GF-D8 (cell line): ENCODE data around the gene SETDB2.

ENCODE experiments used
- DNase-seq: peaks from one replicate; lab custom pipeline; 2025; lab: John Stamatoyannopoulos, UW

The SETDB2 gene

DNA sequence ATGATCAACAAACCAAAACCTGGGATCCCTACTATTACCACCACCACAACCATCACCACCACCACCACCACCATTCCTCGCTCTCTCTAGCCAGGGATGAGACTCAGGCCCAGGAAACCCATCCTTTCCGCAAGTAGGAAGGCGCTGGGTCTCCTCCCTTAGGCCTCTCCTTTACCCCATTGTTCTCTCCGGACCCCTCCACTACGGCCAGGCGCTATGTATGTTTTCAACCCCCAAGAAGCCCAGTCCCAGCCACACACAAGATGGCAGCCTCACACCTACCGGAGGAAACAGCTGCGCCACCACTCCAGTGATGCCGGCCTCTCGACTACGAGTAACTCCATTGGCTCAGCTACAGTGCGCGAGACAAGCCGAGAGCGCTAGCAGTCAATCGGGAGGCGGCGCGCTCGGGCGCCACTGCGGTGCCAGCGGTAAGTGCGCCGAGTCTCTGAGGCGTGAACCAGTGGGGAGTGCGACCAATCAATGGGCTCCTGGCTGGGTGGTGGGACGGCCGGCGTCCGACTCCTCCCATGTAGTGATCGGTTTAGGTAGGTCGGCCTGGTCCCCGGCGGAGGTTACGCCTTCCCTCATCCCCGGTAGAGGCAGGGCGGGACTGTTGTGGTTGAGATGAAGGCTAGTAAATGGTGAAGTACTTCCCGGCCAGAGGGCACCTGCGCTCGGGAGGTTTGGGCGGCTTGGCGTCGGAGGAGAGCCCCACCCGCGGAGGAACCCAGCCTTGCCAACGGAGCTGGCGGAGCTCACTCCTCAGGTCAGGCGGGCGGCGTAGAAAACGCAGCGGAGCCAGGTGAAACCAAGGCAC lies at the start of gene SETDB2, which contains the start of gene CAB39L:
Gene SETDB2 (plus strand): TSS at position 571 of the 820 bp plus-strand sequence. CDS start 7,620 bp downstream, outside the sequence.
Gene CAB39L (minus strand): TSS at position 361 of the 820 bp plus-strand sequence. CDS start 61,154 bp downstream, outside the sequence.
- DNase-seq: peak; percentile 100

DNA sequence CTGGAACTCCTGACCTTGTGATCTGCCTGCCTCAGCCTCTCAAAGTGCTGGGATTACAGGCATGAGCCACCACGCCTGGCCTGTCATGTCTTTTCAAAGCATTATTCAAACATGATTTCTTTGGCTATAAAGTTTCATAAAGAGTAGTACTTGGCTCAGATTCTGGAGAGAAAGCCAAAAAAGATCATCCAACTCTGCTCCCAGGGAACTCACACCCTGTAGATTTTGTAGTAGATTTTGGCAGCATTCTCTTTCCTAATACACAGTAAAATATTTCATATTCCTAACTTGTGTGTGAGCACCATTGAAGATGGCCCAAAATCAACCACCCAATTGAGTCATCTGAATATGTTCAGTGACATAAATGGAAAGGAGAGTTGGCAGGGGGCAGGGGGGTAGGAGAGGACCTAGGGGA lies 48.6 kb upstream of the SETDB2 start:
- no peak for DNase-seq

GRCh38 chr13:49395878-49396380 lies 48.1 kb upstream of the SETDB2 start:
- DNase-seq: no peak

DNA sequence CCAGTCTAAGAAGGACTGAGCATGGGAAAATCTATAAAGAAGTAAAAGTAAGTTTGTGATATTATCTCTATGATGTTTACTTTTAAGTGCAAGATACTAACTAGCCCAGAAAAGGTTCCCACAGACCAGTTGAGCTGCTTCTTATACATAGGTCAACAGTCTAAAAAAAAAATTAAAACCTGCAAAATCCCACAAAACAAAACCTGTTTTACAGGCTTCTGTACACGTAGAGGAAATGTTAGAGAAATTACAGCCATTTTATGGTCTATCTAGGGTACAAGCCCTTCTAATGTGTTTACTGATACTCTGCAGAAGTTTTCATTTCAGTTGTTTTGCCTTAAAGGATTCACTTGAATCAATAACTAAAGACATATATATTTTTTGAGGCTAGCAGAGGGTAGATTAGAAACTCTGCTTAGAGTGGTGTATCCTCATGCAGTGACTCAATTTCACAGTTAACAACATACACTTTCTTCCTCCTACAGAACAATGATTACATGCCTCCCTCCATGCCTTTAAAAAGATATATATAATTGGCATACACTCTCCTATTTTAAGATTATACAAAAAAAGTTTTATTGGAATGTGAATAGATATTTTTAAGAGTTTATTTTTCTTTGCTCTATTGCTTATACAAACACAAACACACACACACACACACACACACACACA lies 44.1 kb upstream of the SETDB2 start:
- no peak for DNase-seq

DNA sequence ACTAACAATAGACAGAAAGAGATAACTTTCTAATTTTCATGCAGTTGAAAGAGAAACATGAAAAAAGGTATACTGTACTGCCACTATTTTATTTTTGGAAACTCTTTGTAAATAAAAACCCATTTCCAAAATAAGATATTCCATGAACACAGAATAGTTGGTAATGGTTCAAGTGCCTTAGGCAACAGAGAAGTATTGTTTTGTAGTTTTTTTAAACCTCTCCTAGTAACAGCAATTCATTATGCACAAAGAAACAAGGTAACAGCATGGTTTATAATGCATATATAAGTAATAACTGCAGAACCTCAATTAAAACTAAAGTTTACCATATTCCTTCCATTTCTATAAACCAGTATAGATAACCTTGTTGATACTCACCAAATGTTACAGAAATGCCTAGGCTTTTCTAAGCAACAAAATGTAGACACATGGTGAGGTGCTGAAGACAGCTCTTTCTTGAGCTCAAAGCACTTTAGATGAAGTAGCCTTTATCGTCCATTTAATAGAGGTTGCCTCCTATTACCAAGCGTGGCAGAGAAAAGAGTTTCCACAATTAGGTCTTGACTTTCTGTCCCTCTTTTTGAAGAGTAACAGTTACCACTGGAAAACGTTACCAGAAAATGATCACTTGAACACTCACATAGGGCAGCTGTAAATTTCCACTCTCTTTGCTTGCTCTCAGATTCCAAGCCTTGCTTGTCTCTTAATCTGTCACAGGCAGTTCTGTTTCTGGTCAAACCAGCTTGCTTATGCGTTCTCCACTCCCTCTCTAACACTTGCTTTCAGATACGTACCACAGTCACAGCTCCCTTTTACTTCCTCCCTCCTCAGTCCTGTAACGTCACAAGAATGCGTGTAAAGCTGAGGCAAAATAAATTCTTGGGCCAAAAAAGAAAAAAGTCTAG lies 43.1 kb upstream of the SETDB2 start:
- no peak for DNase-seq

DNA sequence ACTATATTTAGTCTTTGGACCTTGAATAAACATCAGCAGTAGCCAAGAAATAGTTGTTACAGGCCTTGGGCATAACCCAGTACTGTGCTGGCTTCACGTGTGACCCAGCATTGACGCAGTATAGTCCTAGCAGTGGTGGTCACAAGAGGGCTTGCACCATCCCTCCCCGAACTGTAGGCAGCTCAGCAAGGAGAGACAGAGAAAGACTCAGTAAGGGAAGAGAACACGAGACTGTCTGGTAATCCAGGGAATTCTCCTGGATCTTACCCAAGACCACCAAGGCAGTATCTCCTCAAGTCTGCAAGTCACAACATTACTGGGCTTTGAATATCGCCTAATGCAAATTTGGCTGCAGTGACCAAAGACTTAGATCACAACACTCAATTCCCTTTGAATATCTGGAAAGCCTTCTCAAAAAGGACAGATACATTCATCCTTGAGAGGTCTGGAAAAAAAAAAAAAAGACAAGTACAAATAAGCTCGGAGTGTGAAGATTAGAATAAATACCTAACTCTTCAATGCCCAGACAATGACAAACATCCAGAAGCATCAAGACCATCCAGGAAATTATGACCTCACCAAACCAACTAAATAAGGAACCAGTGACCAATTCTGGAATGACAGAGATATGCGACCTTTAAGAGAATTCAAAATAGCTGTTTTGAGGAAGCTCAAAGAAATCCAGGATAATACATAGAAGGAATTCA lies 39.9 kb upstream of the SETDB2 start:
- DNase-seq: no peak

GRCh38 chr13:49404703-49405020 lies 39.4 kb upstream of the SETDB2 start:
- DNase-seq: no peak

DNA sequence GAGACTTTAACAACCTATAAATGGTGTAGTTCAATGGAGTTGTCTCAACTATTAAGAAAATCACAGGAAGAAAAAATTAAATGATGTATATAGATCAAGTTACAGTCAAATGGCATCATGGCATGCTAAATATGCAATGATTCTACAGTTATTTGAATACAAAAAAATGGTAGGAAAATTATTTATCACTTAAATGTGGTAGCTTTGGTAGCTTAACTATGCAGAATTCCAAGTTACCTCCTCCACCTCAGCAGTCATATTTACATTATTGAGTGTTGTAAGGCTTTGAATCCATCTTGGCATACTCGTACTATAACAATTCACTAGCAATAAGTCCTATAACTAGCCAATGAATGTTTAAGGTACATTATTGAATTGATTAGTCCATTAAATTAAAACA lies 37.0 kb upstream of the SETDB2 start:
- no peak for DNase-seq

DNA sequence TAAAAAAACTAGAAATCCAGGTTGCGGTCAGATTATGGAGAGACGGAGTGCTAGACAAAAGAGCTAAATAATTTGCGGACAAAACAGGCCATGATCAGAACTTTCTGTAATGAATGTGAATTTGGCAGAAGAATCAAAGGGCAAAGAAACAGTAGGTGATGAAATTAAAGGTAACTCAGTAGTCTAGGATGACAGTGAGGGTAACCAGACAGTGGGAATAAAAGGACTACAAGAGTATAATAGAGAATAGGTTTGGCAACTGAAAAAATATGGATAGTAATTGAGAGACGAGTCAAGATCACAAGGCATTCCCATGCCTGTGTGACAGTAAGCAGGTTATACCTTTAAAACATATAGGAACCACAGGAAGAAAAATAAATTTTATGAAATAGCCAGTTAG lies 36.1 kb upstream of the SETDB2 start:
- no peak for DNase-seq

- no peak for DNase-seq
Measured at GRCh38 chr13:49409008-49409407, 35.1 kb upstream of the SETDB2 start.

- DNase-seq: no peak
Measured at GRCh38 chr13:49410006-49410405, 34.1 kb upstream of the SETDB2 start.

DNA sequence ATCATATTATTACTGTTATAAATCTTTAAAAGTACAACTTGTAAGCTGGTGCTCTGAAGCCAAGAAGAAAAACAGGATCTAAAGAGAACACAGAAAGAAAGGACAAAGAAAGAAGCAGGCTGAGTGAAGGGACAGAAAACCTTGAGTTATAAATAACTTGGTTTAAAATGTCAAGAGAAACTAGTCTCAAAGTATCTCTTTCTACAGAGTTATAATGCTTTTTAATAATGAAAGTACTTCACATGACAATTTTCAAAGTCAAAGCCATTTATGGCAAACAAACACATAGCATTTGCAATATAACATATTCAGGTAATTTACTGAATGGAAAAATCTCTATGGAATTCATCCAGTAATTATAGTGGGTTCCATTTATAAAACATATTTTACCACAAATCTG lies 33.6 kb upstream of the SETDB2 start:
- no peak for DNase-seq

GRCh38 chr13:49411353-49411752 lies 32.7 kb upstream of the SETDB2 start:
- DNase-seq: no peak

GRCh38 chr13:49412749-49413148 lies 31.3 kb upstream of the SETDB2 start:
- no peak for DNase-seq

DNA sequence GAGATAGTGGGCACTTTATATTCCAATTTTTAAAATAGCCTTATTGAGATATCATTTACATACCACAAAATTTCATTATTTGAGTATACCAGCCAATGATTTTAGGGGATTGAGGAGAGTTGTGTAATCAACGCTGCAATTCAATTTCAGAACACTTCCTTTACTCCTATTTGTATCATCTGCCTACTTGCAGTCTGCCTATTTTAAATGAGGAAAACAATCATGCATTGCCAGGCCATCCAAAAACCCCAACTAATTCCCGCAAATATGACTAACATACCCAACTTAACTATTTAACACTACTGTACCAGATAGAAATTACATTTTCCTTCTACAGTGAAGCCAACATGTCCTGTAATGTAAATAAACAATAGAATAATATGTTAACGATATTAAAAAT lies 26.9 kb upstream of the SETDB2 start:
- DNase-seq: no peak

- DNase-seq: peak; percentile 55
Measured at GRCh38 chr13:49418206-49418605, 25.9 kb upstream of the SETDB2 start.

- no peak for DNase-seq
Measured at GRCh38 chr13:49419276-49419675, 24.8 kb upstream of the SETDB2 start.

GRCh38 chr13:49421391-49421790 lies 22.7 kb upstream of the SETDB2 start:
- no peak for DNase-seq

DNA sequence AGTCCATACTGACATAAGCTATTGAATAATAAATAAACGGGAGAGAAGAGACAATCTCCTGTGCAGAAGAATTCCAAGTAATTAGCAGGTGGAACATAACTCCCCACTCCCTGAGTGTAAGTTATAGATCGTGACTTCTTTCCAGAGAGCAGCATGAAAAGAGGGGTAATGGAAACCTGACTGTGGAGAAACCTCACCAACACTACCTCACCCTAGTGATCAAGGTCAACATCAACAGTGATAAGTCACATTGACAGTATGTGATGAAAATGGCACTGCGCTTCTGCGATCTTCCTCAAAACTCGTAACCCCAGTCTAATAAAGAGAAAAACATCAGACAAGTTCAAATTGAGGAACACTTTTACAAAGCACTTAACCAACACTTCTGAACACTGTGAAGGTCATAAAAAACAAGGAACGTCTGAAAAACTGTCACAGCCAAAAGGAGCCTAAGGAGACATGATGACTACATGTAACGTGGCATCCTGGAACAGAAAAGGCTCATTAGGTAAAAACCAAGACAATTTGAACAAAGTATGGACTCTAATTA lies 20.0 kb upstream of the SETDB2 start:
- DNase-seq: no peak

DNA sequence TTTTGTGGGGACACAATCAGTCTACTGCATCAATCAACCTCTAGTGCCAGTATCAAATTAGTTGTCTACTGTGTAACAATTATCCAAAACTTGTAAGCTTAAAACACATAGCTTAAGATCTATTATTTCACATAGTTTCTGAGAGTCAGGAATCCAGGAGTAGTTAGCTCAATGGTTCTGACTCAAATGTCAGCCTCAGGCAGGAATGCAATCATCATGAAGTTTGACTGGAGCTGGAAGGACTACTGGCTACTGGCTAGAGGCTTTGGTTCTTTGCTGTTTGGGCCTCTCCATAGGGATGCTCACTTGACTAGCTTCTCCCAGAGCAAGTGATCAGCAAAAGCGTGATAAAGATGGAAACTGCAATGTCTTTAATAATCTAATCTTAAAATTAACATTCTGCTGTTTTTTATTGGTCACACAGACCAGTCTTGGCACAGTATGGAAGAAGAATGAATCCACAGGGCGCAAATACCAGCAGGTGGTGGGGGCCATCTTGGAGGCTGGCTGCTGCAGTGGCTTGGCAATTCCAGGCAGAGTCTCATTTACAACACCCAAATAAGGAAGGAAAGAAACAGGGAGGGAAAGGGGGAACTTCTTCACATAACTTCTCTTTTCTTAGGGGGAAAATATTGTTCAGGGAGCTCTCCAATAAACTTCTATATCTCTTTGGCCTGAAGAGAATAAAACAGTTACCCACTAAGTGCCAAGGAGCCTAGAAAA lies 15.9 kb upstream of the SETDB2 start:
- DNase-seq: peak; percentile 50

- DNase-seq: no peak
Measured at GRCh38 chr13:49429121-49429520, 15.0 kb upstream of the SETDB2 start.
